Left lung (tissue), 10 donors: ENCODE measurements around the gene CASZ1. TPM values are rescaled to one million over a fixed set of nuclear protein-coding genes. Genes with fewer than 3 reads are reported as not detected.

ENCODE experiments used
- ATAC-seq: fragments of 200-7000 bp; cut with Tn5 transposase; one replicate; pipeline ENCODE4 v1.9.1; 2020; ENCODE audit warnings: moderate library complexity
- DNase-seq, 4 donors: peaks; one replicate each; pipeline ENCODE4 v3.0.0-alpha.2; 2013 to 2020
- H3K27ac ChIP-seq, 2 donors: fragments of 200-600 bp; sonication (generic) in 1 of 2; one replicate each; pipeline versions ENCODE4 v1.5.0 to v1.8.0; 2020 to 2021
- H3K27me3 ChIP-seq, 2 donors: fragments of 200-600 bp; sonication (generic) in 1 of 2; one replicate each; pipeline versions ENCODE4 v1.5.0 to v1.8.0; 2020 to 2021
- H3K36me3 ChIP-seq, 2 donors: fragments of 200-600 bp; sonication (generic) in 1 of 2; one replicate each; pipeline versions ENCODE4 v1.5.0 to v1.8.0; 2020 to 2021
- H3K4me1 ChIP-seq, 2 donors: fragments of 200-600 bp; one replicate each; pipeline ENCODE4 v1.8.0; 2021
- H3K4me3 ChIP-seq, 2 donors: fragments of 200-600 bp; sonication (generic) in 1 of 2; one replicate each; pipeline versions ENCODE4 v1.5.0 to v1.8.0; 2020 to 2021; ENCODE audit warnings: mild to moderate bottlenecking in 1 of 2
- H3K9me3 ChIP-seq, 2 donors: fragments of 200-600 bp; sonication (generic) in 1 of 2; one replicate each; pipeline versions ENCODE4 v1.5.0 to v1.8.0; 2020 to 2021
- CTCF ChIP-seq, 2 donors: fragments of 200-600 bp; sonication (generic) in 1 of 2; IDR thresholded peaks; one replicate each; pipeline versions ENCODE4 v1.5.0 to v1.8.0; 2021; ENCODE audit warnings: antibody characterized with exemption in 2 of 2
- intact Hi-C, 2 donors: fragments of 100-400 bp; cut with DNase I; formaldehyde crosslinking; loops; one replicate each; pipeline versions ENCODE4 v1.11.2 to v1.14.2; 2022
- polyA plus RNA-seq, 6 donors: library from polyadenylated mRNA; unstranded; fragments of 120-200 nt; gene quantifications; one replicate each; pipeline ENCODE4 v1.2.1, GENCODE V29; 2013; ENCODE audit not compliant: insufficient read length in 6 of 6
- total RNA-seq, 2 donors: library from RNA; stranded (reverse); fragmentation: NEBNext Ultra II Directional; extraction: Animal tissue kit (Norgen Biotek cat#: 25700); gene quantifications; one replicate each; pipeline ENCODE4 v1.2.1, GENCODE V29; 2021
- donor health status: DM: no; HTN: yes; CAD: no.
- donor health status: DM: no; HTN: no; CAD: no.

The CASZ1 gene
- total and polyA plus RNA-seq, 8 donors = 15.1 to 44.0 (median 21.1) TPM

DNA sequence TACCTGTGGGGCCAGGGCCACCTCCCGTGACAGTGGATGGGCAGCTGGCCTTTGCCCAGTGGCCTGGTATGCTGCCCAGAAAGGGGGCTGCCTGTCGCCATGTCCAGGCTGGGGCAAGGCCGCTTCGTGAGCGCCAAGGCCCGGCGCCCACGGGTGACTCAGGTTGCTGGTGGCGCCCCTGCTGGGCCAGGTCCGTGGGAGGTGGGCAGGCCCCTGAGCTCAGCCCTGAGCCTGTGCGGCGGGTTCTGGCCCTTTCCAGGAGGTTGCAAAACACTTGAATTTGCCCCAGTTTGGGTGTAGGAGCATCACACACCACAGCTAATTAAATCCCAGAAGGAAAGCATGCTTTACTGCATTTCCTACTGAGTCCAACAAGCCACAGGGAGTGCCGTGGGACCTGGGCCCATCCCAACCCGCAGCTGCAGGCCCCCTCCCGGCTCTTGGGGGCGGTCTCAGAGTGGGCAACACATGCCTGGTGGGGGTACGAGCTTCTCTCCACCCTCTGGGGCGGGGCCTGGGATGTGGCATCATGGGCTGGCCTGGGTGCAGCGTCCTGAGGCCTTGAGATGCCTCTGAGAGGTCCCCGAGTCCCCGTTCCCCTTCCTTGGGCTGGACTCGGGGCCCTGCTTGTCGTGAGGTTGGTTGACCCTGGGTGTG, 161.9 kb downstream of the CASZ1 start:
- no peak for TF ChIP-seq CTCF (IDR thresholded peaks at IDR 0.05)
- ATAC-seq = peak; percentile 6
- Histone ChIP-seq H3K4me3 (no peak overlapping the region), H3K27ac (peak overlapping the region; percentile 60 to 62), H3K36me3 (peaks cover 0 to 42% of the 10 kb centered on the region in 2 donors), H3K4me1 (peaks cover 0 to 41% of the 10 kb centered on the region in 2 donors), H3K9me3 (no peaks in the 10 kb centered on the region), H3K27me3 (peaks cover 0 to 22% of the 10 kb centered on the region in 2 donors)
- intact Hi-C loops = no loop called here
- DNase-seq = peak in 1 of 4 donors; percentile 80

- no peaks in the 10 kb centered on the region for H3K9me3 ChIP-seq
- peaks cover 0 to 42% of the 10 kb centered on the region in 2 donors for H3K36me3 ChIP-seq
- ATAC-seq = no peak
- no peak overlapping the region for H3K4me3 ChIP-seq
- peaks cover 0 to 18% of the 10 kb centered on the region in 2 donors for H3K27me3 ChIP-seq
- H3K4me1 ChIP-seq = peaks cover 0 to 41% of the 10 kb centered on the region in 2 donors
- peak in 1 of 4 donors; percentile 72 for DNase-seq
- intact Hi-C loops = no loop called here
- peak overlapping the region; percentile 60 to 62 for H3K27ac ChIP-seq
- TF ChIP-seq CTCF (IDR thresholded peaks at IDR 0.05) = no peak
These were observed 162.4 kb downstream of the CASZ1 start for GRCh38 chr1:10634075-10634427.

DNA sequence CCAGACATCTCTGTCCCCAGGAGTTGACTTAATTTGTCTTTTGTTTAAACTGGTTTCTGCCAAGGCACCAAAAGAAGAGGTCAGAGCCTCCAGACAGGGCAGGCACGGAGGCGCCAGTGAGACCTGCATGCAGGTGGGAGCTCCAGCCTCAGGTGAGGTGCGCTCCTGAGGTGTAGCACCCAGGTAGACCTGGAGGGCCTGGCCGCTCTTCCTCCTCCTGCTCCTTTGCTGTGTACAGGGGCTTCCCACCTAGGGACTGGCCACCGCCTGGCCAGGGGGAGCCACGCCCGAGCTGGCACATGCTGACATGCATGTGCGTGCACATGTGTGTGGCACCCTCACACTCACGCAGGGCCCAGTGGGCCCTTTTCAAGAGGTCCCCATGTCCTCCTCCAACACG, 163.0 kb downstream of the CASZ1 start:
- H3K27me3 ChIP-seq = peaks cover 0 to 16% of the 10 kb centered on the region in 2 donors
- no peak for TF ChIP-seq CTCF (IDR thresholded peaks at IDR 0.05)
- ATAC-seq (no peak), DNase-seq (peak in 1 of 4 donors; percentile 74)
- no peak overlapping the region for H3K27ac ChIP-seq
- peaks cover 0 to 39% of the 10 kb centered on the region in 2 donors for H3K36me3 ChIP-seq
- intact Hi-C loops = no loop called here
- no peak overlapping the region for H3K4me3 ChIP-seq
- no peaks in the 10 kb centered on the region for H3K9me3 ChIP-seq
- peaks cover 0 to 39% of the 10 kb centered on the region in 2 donors for H3K4me1 ChIP-seq

- intact Hi-C loops = no loop called here
- peaks cover 0 to 32% of the 10 kb centered on the region in 2 donors for H3K4me1 ChIP-seq
These were observed 163.8 kb downstream of the CASZ1 start for GRCh38 chr1:10632691-10633090.

More at GRCh38 chr1:10632691-10633090, 163.8 kb downstream of the CASZ1 start:
- H3K27me3 ChIP-seq = peaks cover 0 to 8% of the 10 kb centered on the region in 2 donors
- peak overlapping the region in 1 of 2 donors; percentile 33 for H3K27ac ChIP-seq
- no peak overlapping the region for H3K4me3 ChIP-seq
- no peak for TF ChIP-seq CTCF (IDR thresholded peaks at IDR 0.05)
- H3K9me3 ChIP-seq = no peaks in the 10 kb centered on the region
- DNase-seq (peak in 1 of 4 donors; percentile 63), ATAC-seq (no peak)
- H3K36me3 ChIP-seq = peaks cover 0 to 32% of the 10 kb centered on the region in 2 donors
